Activated CD8-positive, alpha-beta memory T cell treated with anti-CD3 and anti-CD28 coated beads for 48 hours (primary cell): Measurements from ENCODE around the gene ID2.
"Not testable (repeated sequence)": the region's sequence is repeated elsewhere in the genome, so short reads cannot be mapped to it uniquely, and the experiment has no call there.

Experiments
- DNase-seq, 3 experiments: peaks; one replicate each; pipeline ENCODE4 v3.0.0-alpha.2; 2020; ENCODE audit warnings: low read depth in 2 of 3, low spot score in 2 of 3

The ID2 gene

GRCh38 chr2:8725838-8726237, 44.0 kb downstream of the ID2 start:
- no peak for DNase-seq

- DNase-seq, result no peak
These were observed 46.6 kb downstream of the ID2 start for GRCh38 chr2:8728305-8729015.

GRCh38 chr2:8729101-8729500, 47.2 kb downstream of the ID2 start:
- DNase-seq, result not testable (repeated sequence)

GRCh38 chr2:8729939-8730338, 48.1 kb downstream of the ID2 start:
- DNase-seq, result no peak

- DNase-seq, result no peak
These were observed 50.7 kb downstream of the ID2 start for GRCh38 chr2:8732601-8733000.
